ENCODE data around the gene MFF.
"Not testable (repeated sequence)": the region's sequence is repeated elsewhere in the genome, so short reads cannot be mapped to it uniquely, and the experiment has no call there.

Gene MFF

DNA sequence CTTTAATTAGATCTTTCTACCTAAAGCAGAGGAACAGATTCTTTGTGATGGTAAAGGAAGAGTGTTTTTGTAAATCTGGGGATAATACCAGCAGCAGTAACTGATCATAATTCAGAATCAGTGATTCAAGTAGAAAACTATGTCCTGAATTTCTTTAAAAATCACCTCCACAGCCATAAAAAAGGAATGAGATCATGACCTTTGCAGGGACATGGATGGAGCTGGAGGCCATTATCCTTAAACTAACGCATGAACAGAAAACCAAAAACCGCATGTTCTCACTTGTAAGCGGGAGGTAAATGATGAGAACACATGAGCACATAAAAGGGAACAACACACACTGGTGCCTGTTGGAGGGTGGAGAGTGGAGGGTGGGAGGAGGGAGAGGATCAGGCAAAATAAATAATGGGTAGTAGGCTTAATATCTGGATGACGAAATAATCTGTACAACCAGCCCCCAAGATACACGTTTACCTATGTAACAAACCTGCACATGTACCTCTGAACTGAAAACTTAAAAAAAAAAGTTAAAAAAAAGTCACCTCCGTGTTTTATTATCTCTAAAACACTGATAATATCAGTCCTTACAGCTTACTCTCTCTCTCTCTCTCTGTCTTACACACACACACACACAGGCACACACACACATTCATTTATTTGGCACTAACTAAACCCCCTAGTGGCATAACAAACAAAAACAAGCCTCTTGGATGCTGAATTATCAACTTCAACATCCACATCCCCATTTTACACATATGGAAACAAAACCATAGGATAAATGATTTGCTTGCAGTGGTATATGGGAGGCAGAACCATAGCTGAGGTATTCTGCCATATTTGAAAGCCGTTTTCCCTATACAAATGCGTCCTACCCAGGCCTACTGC, 52.7 kb downstream of the MFF start:
- Histone ChIP-seq H3F3A (ENCODE audit: insufficient read depth) (no peaks in the 10 kb centered on the region), H2AFZ (ENCODE audit: low read depth, low read length, severe bottlenecking) (no peak overlapping the region), H3K27me3 (ENCODE audit: low read length) (no peaks in the 10 kb centered on the region), H3K4me2 (ENCODE audit: low read depth, low read length, poor library complexity, severe bottlenecking) (no peak overlapping the region), H3K79me2 (ENCODE audit: insufficient read depth, low read length) (no peaks in the 10 kb centered on the region), H3K9me3 (ENCODE audit: insufficient read depth, low read length) (no peaks in the 10 kb centered on the region), H3K27ac (ENCODE audit: low read depth, low read length) (no peak overlapping the region), H3K9me2 (replicated peaks; ENCODE audit: insufficient read depth, low read length) (no peaks in the 10 kb centered on the region), H3K9ac (ENCODE audit: low read length) (no peak overlapping the region), H4K20me1 (ENCODE audit: low read depth, low read length) (no peaks in the 10 kb centered on the region), H3K36me3 (ENCODE audit: low read length) (no peaks in the 10 kb centered on the region), H3K4me3 (ENCODE audit: insufficient read depth, low read length, poor library complexity, severe bottlenecking) (no peak overlapping the region)
- no peak for TF ChIP-seq EZH2phosphoT487 (conservative IDR thresholded peaks at IDR 0.05; ENCODE audit: low read length)
- TF ChIP-seq, protein P1, sequence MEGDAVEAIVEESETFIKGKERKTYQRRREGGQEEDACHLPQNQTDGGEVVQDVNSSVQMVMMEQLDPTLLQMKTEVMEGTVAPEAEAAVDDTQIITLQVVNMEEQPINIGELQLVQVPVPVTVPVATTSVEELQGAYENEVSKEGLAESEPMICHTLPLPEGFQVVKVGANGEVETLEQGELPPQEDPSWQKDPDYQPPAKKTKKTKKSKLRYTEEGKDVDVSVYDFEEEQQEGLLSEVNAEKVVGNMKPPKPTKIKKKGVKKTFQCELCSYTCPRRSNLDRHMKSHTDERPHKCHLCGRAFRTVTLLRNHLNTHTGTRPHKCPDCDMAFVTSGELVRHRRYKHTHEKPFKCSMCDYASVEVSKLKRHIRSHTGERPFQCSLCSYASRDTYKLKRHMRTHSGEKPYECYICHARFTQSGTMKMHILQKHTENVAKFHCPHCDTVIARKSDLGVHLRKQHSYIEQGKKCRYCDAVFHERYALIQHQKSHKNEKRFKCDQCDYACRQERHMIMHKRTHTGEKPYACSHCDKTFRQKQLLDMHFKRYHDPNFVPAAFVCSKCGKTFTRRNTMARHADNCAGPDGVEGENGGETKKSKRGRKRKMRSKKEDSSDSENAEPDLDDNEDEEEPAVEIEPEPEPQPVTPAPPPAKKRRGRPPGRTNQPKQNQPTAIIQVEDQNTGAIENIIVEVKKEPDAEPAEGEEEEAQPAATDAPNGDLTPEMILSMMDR (IDR thresholded peaks at IDR 0.05; ENCODE audit: insufficient read depth, low read length, poor library complexity, severe bottlenecking) = no peak

DNA sequence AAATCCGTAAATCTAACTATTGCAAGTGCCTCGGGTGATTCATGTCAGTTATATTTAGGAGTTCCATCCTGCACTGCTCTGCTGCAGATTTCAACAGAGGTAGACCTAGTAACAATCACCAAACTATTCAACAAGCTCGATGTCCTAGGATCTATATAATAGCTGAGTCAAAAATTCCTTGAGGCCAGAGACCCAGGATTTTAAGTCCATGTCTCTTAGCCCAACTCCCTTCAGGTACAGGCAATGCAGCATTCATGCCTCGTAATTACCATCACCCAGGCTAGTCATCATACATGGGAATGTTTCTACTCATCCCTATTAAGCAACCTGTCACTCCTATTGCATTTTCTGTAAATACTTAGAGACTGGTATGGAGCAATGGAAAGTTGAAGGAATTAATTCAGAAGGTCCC, 53.3 kb downstream of the MFF start:
- no peaks in the 10 kb centered on the region for H3K79me2 ChIP-seq (ENCODE audit: insufficient read depth, low read length)
- H3K9ac ChIP-seq (ENCODE audit: low read length) = no peak overlapping the region
- H3K36me3 ChIP-seq (ENCODE audit: low read length) = no peaks in the 10 kb centered on the region
- no peaks in the 10 kb centered on the region for H3K9me2 ChIP-seq (replicated peaks; ENCODE audit: insufficient read depth, low read length)
- no peak overlapping the region for H3K4me2 ChIP-seq (ENCODE audit: low read depth, low read length, poor library complexity, severe bottlenecking)
- H3K9me3 ChIP-seq (ENCODE audit: insufficient read depth, low read length) = no peaks in the 10 kb centered on the region
- H3F3A ChIP-seq (ENCODE audit: insufficient read depth) = no peaks in the 10 kb centered on the region
- no peak overlapping the region for H3K27ac ChIP-seq (ENCODE audit: low read depth, low read length)
- TF ChIP-seq, protein P1 (IDR thresholded peaks at IDR 0.05; ENCODE audit: insufficient read depth, low read length, poor library complexity, severe bottlenecking) = no peak
- no peak for TF ChIP-seq EZH2phosphoT487 (conservative IDR thresholded peaks at IDR 0.05; ENCODE audit: low read length)
- H3K27me3 ChIP-seq (ENCODE audit: low read length) = no peaks in the 10 kb centered on the region
- no peak overlapping the region for H3K4me3 ChIP-seq (ENCODE audit: insufficient read depth, low read length, poor library complexity, severe bottlenecking)
- no peaks in the 10 kb centered on the region for H4K20me1 ChIP-seq (ENCODE audit: low read depth, low read length)
- no peak overlapping the region for H2AFZ ChIP-seq (ENCODE audit: low read depth, low read length, severe bottlenecking)

DNA sequence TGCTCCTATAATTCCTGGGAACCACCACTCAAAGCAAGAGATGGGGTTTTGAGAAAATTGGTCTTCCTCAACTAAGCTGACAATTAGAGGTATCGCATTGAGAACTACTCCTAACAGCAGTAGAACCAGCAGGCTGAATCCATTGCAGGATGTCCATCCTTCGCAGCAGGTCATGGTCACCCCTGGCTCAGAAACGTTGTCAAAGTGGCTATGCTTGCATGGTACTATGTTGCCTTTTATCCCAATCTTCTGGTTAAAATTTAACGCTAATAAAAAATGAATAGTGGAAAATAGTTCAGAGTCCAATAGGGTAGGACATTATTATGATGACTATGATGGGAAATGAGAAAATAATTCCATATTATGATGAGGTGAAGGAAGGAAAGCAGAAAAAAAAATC, 54.0 kb downstream of the MFF start, which contains the start of gene TM4SF20:
TM4SF20 (minus strand) TSS at position 212 of the 400 bp plus-strand sequence; CDS start at position 174, 38 bp downstream.
- Histone ChIP-seq H3K27ac (ENCODE audit: low read depth, low read length) (no peak within 1 kb of the TSS), H3K9me3 (ENCODE audit: insufficient read depth, low read length) (no peaks in the 10 kb centered on the region), H4K20me1 (ENCODE audit: low read depth, low read length) (no peaks in the 10 kb centered on the region), H3K79me2 (ENCODE audit: insufficient read depth, low read length) (no peaks in the 10 kb centered on the region), H3K9ac (ENCODE audit: low read length) (no peak within 1 kb of the TSS), H3K27me3 (ENCODE audit: low read length) (no peaks in the 10 kb centered on the region), H3K4me2 (ENCODE audit: low read depth, low read length, poor library complexity, severe bottlenecking) (no peak within 1 kb of the TSS), H3K4me3 (ENCODE audit: insufficient read depth, low read length, poor library complexity, severe bottlenecking) (no peak within 1 kb of the TSS), H3F3A (ENCODE audit: insufficient read depth) (no peaks in the 10 kb centered on the region), H2AFZ (ENCODE audit: low read depth, low read length, severe bottlenecking) (no peak within 1 kb of the TSS), H3K36me3 (ENCODE audit: low read length) (no peaks in the 10 kb centered on the region), H3K9me2 (replicated peaks; ENCODE audit: insufficient read depth, low read length) (no peaks in the 10 kb centered on the region)
- TF ChIP-seq, protein P1 (IDR thresholded peaks at IDR 0.05; ENCODE audit: insufficient read depth, low read length, poor library complexity, severe bottlenecking) = no peak
- TF ChIP-seq EZH2phosphoT487 (conservative IDR thresholded peaks at IDR 0.05; ENCODE audit: low read length) = no peak

DNA sequence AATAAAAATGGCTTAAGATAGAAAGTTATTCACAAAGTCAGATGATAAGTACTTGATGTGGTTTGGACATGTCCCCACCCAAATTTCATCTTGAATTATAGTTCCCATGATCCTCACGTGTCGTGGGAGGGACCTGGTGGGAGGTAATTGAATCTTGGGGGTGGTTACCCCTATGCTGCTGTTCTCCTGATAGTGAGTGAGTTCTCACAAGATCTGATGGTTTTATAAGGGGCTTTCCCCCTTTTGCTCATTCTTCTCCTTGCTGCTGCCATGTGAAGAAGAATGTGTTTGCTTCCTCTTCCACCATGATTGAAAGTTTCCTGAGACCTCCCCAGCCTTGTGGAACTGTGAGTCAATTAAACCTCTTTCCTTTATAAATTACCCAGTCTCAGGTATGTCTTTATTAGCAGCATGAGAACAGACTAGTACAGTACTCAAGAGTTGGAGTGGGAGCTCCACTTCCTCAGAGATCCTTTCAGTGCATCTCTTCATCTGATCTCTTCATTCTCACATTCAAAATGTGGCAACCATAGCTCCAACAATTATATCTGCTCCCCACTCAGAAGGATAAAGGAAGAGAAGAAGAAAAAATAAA, 57.3 kb downstream of the MFF start:
- not testable (repeated sequence) for H3K79me2 ChIP-seq (ENCODE audit: insufficient read depth, low read length); H2AFZ ChIP-seq (ENCODE audit: low read depth, low read length, severe bottlenecking); H3K9me3 ChIP-seq (ENCODE audit: insufficient read depth, low read length); H3K27me3 ChIP-seq (ENCODE audit: low read length); H3K36me3 ChIP-seq (ENCODE audit: low read length); H3K9me2 ChIP-seq (replicated peaks; ENCODE audit: insufficient read depth, low read length); H3K4me2 ChIP-seq (ENCODE audit: low read depth, low read length, poor library complexity, severe bottlenecking); H3F3A ChIP-seq (ENCODE audit: insufficient read depth); H3K27ac ChIP-seq (ENCODE audit: low read depth, low read length); H3K4me3 ChIP-seq (ENCODE audit: insufficient read depth, low read length, poor library complexity, severe bottlenecking); H3K9ac ChIP-seq (ENCODE audit: low read length); H4K20me1 ChIP-seq (ENCODE audit: low read depth, low read length)
